ENCODE measurements around the gene SLC31A2.

The SLC31A2 gene

GRCh38 chr9:113192455-113192854, 41.6 kb downstream of the SLC31A2 start:
- no peak overlapping the region for H3K9ac ChIP-seq
- no peaks in the 10 kb centered on the region for H3K4me1 ChIP-seq (ENCODE audit: low read depth, poor library complexity, severe bottlenecking)
- H3K36me3 ChIP-seq (ENCODE audit: insufficient read depth) = no peaks in the 10 kb centered on the region; the same call in 1 of the 2 replicates
- H3K4me3 ChIP-seq (IDR thresholded peaks at IDR 0.05; ENCODE audit: insufficient read depth, low read depth, low read length) = no peak overlapping the region
- H3K79me2 ChIP-seq (ENCODE audit: insufficient read depth, low read depth) = no peaks in the 10 kb centered on the region
- no peak overlapping the region for H3K4me2 ChIP-seq
- no peak overlapping the region for H2AFZ ChIP-seq (ENCODE audit: low read depth)
- no peaks in the 10 kb centered on the region for H3K27me3 ChIP-seq (ENCODE audit: insufficient read depth, low read depth)
- H4K20me1 ChIP-seq (ENCODE audit: insufficient read depth) = no peaks in the 10 kb centered on the region
- TF ChIP-seq CTCF (conservative IDR thresholded peaks at IDR 0.05; ENCODE audit: low read depth, low read length) = no peak
- H3K27ac ChIP-seq = no peak overlapping the region

GRCh38 chr9:113199683-113200329, 49.0 kb downstream of the SLC31A2 start:
- no peaks in the 10 kb centered on the region for H3K79me2 ChIP-seq (ENCODE audit: insufficient read depth, low read depth)
- no peak for TF ChIP-seq CTCF (conservative IDR thresholded peaks at IDR 0.05; ENCODE audit: low read depth, low read length)
- no peaks in the 10 kb centered on the region for H4K20me1 ChIP-seq (ENCODE audit: insufficient read depth)
- H2AFZ ChIP-seq (ENCODE audit: low read depth) = no peak overlapping the region
- H3K4me2 ChIP-seq = no peak overlapping the region
- peaks cover 4% of the 10 kb centered on the region; the same call in 1 of the 2 replicates for H3K36me3 ChIP-seq (ENCODE audit: insufficient read depth)
- no peaks in the 10 kb centered on the region for H3K27me3 ChIP-seq (ENCODE audit: insufficient read depth, low read depth)
- no peak overlapping the region for H3K27ac ChIP-seq
- no peak overlapping the region for H3K4me3 ChIP-seq (IDR thresholded peaks at IDR 0.05; ENCODE audit: insufficient read depth, low read depth, low read length)
- no peak overlapping the region for H3K9ac ChIP-seq
- no peaks in the 10 kb centered on the region for H3K4me1 ChIP-seq (ENCODE audit: low read depth, poor library complexity, severe bottlenecking)

- H3K4me3 ChIP-seq (IDR thresholded peaks at IDR 0.05; ENCODE audit: insufficient read depth, low read depth, low read length) = no peak overlapping the region
- H3K9ac ChIP-seq = no peak overlapping the region
- H3K36me3 ChIP-seq (ENCODE audit: insufficient read depth) = no peaks in the 10 kb centered on the region
Observed at GRCh38 chr9:113205432-113205831, 54.6 kb downstream of the SLC31A2 start.

GRCh38 chr9:113205861-113206260, 55.1 kb downstream of the SLC31A2 start:
- Histone ChIP-seq H2AFZ (ENCODE audit: low read depth) (no peak overlapping the region), H3K36me3 (ENCODE audit: insufficient read depth) (no peaks in the 10 kb centered on the region), H3K27ac (no peak overlapping the region), H3K79me2 (ENCODE audit: insufficient read depth, low read depth) (no peaks in the 10 kb centered on the region), H4K20me1 (ENCODE audit: insufficient read depth) (no peaks in the 10 kb centered on the region), H3K4me2 (no peak overlapping the region), H3K4me1 (ENCODE audit: low read depth, poor library complexity, severe bottlenecking) (peaks cover 11% of the 10 kb centered on the region), H3K27me3 (ENCODE audit: insufficient read depth, low read depth) (no peaks in the 10 kb centered on the region), H3K9ac (no peak overlapping the region), H3K4me3 (IDR thresholded peaks at IDR 0.05; ENCODE audit: insufficient read depth, low read depth, low read length) (no peak overlapping the region)
- no peak for TF ChIP-seq CTCF (conservative IDR thresholded peaks at IDR 0.05; ENCODE audit: low read depth, low read length)

More at GRCh38 chr9:113205432-113205831, 54.6 kb downstream of the SLC31A2 start:
- Histone ChIP-seq H3K4me1 (ENCODE audit: low read depth, poor library complexity, severe bottlenecking) (peaks cover 11% of the 10 kb centered on the region), H3K27ac (no peak overlapping the region), H3K4me2 (no peak overlapping the region), H3K27me3 (ENCODE audit: insufficient read depth, low read depth) (no peaks in the 10 kb centered on the region), H2AFZ (ENCODE audit: low read depth) (no peak overlapping the region), H4K20me1 (ENCODE audit: insufficient read depth) (no peaks in the 10 kb centered on the region), H3K79me2 (ENCODE audit: insufficient read depth, low read depth) (no peaks in the 10 kb centered on the region)
- TF ChIP-seq CTCF (conservative IDR thresholded peaks at IDR 0.05; ENCODE audit: low read depth, low read length) = no peak
